ENCODE results near the gene SLC5A10. TPM values are rescaled to one million over a fixed set of nuclear protein-coding genes. Genes with fewer than 3 reads are reported as not detected.

SLC5A10 gene
- total and polyA plus RNA-seq, 2 experiments from 2014 or later = 0.10 TPM; not detected in 1

GRCh38 chr17:18948476-18949006 is 3.4 kb upstream of the SLC5A10 start:
- Mint-ChIP-seq H3K9me3 (peaks cover 2% of the 10 kb centered on the region; the same call in 1 of the 3 replicates), H3K4me3 (no peak overlapping the region), H3K27ac (no peak overlapping the region), H3K27me3 (ENCODE audit: insufficient read depth, low read depth, poor library complexity) (no peaks in the 10 kb centered on the region), H3K36me3 (ENCODE audit: low read depth) (no peaks in the 10 kb centered on the region), H3K4me1 (no peaks in the 10 kb centered on the region)
- H3K4me3 ChIP-seq = no peak overlapping the region
- H3K79me2 ChIP-seq (replicated peaks; ENCODE audit: insufficient read depth) = no peaks in the 10 kb centered on the region
- no peak overlapping the region for H3K27ac ChIP-seq (ENCODE audit: low read depth)
- DNase-seq (ENCODE audit: low spot score) = no peak
- H4K20me1 ChIP-seq (replicated peaks; ENCODE audit: insufficient read depth) = no peaks in the 10 kb centered on the region
- no peak overlapping the region for H3K4me2 ChIP-seq
- TF ChIP-seq EZH2 (IDR thresholded peaks at IDR 0.05; ENCODE audit: low read depth, unreplicated experiment) = no peak
- TF ChIP-seq, protein P1, sequence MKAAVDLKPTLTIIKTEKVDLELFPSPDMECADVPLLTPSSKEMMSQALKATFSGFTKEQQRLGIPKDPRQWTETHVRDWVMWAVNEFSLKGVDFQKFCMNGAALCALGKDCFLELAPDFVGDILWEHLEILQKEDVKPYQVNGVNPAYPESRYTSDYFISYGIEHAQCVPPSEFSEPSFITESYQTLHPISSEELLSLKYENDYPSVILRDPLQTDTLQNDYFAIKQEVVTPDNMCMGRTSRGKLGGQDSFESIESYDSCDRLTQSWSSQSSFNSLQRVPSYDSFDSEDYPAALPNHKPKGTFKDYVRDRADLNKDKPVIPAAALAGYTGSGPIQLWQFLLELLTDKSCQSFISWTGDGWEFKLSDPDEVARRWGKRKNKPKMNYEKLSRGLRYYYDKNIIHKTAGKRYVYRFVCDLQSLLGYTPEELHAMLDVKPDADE (IDR thresholded peaks at IDR 0.05) = no peak
- no peak for TF ChIP-seq ZNF114 (CRISPR knock-in tag; IDR thresholded peaks at IDR 0.05)
- TF ChIP-seq STAT1 (IDR thresholded peaks at IDR 0.05; ENCODE audit: unreplicated experiment) = no peak
- no peak for TF ChIP-seq CREB1 (CRISPR knock-in tag; IDR thresholded peaks at IDR 0.05; ENCODE audit: low read depth)
- no peak for TF ChIP-seq CTCF (conservative IDR thresholded peaks at IDR 0.05; ENCODE audit: low read depth in 2 of 2)
- no peak for TF ChIP-seq EZH2phosphoT487 (IDR thresholded peaks at IDR 0.05; ENCODE audit: unreplicated experiment)
- no peak for TF ChIP-seq ZNF331 (CRISPR knock-in tag; IDR thresholded peaks at IDR 0.05; ENCODE audit: low read depth)
- TF ChIP-seq, protein P2, sequence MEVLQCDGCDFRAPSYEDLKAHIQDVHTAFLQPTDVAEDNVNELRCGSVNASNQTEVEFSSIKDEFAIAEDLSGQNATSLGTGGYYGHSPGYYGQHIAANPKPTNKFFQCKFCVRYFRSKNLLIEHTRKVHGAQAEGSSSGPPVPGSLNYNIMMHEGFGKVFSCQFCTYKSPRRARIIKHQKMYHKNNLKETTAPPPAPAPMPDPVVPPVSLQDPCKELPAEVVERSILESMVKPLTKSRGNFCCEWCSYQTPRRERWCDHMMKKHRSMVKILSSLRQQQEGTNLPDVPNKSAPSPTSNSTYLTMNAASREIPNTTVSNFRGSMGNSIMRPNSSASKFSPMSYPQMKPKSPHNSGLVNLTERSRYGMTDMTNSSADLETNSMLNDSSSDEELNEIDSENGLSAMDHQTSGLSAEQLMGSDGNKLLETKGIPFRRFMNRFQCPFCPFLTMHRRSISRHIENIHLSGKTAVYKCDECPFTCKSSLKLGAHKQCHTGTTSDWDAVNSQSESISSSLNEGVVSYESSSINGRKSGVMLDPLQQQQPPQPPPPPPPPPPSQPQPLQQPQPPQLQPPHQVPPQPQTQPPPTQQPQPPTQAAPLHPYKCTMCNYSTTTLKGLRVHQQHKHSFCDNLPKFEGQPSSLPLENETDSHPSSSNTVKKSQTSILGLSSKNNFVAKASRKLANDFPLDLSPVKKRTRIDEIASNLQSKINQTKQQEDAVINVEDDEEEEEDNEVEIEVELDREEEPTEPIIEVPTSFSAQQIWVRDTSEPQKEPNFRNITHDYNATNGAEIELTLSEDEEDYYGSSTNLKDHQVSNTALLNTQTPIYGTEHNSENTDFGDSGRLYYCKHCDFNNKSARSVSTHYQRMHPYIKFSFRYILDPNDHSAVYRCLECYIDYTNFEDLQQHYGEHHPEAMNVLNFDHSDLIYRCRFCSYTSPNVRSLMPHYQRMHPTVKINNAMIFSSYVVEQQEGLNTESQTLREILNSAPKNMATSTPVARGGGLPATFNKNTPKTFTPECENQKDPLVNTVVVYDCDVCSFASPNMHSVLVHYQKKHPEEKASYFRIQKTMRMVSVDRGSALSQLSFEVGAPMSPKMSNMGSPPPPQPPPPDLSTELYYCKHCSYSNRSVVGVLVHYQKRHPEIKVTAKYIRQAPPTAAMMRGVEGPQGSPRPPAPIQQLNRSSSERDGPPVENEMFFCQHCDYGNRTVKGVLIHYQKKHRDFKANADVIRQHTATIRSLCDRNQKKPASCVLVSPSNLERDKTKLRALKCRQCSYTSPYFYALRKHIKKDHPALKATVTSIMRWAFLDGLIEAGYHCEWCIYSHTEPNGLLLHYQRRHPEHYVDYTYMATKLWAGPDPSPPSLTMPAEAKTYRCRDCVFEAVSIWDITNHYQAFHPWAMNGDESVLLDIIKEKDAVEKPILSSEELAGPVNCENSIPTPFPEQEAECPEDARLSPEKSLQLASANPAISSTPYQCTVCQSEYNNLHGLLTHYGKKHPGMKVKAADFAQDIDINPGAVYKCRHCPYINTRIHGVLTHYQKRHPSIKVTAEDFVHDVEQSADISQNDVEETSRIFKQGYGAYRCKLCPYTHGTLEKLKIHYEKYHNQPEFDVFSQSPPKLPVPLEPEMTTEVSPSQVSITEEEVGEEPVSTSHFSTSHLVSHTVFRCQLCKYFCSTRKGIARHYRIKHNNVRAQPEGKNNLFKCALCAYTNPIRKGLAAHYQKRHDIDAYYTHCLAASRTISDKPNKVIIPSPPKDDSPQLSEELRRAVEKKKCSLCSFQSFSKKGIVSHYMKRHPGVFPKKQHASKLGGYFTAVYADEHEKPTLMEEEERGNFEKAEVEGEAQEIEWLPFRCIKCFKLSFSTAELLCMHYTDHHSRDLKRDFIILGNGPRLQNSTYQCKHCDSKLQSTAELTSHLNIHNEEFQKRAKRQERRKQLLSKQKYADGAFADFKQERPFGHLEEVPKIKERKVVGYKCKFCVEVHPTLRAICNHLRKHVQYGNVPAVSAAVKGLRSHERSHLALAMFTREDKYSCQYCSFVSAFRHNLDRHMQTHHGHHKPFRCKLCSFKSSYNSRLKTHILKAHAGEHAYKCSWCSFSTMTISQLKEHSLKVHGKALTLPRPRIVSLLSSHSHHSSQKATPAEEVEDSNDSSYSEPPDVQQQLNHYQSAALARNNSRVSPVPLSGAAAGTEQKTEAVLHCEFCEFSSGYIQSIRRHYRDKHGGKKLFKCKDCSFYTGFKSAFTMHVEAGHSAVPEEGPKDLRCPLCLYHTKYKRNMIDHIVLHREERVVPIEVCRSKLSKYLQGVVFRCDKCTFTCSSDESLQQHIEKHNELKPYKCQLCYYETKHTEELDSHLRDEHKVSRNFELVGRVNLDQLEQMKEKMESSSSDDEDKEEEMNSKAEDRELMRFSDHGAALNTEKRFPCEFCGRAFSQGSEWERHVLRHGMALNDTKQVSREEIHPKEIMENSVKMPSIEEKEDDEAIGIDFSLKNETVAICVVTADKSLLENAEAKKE (CRISPR knock-in tag; IDR thresholded peaks at IDR 0.05) = no peak
- TF ChIP-seq JUNB (IDR thresholded peaks at IDR 0.05; ENCODE audit: unreplicated experiment) = no peak
- TF ChIP-seq NANOG (IDR thresholded peaks at IDR 0.05; ENCODE audit: borderline replicate concordance) = no peak
- TF ChIP-seq, protein P3, sequence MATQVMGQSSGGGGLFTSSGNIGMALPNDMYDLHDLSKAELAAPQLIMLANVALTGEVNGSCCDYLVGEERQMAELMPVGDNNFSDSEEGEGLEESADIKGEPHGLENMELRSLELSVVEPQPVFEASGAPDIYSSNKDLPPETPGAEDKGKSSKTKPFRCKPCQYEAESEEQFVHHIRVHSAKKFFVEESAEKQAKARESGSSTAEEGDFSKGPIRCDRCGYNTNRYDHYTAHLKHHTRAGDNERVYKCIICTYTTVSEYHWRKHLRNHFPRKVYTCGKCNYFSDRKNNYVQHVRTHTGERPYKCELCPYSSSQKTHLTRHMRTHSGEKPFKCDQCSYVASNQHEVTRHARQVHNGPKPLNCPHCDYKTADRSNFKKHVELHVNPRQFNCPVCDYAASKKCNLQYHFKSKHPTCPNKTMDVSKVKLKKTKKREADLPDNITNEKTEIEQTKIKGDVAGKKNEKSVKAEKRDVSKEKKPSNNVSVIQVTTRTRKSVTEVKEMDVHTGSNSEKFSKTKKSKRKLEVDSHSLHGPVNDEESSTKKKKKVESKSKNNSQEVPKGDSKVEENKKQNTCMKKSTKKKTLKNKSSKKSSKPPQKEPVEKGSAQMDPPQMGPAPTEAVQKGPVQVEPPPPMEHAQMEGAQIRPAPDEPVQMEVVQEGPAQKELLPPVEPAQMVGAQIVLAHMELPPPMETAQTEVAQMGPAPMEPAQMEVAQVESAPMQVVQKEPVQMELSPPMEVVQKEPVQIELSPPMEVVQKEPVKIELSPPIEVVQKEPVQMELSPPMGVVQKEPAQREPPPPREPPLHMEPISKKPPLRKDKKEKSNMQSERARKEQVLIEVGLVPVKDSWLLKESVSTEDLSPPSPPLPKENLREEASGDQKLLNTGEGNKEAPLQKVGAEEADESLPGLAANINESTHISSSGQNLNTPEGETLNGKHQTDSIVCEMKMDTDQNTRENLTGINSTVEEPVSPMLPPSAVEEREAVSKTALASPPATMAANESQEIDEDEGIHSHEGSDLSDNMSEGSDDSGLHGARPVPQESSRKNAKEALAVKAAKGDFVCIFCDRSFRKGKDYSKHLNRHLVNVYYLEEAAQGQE (IDR thresholded peaks at IDR 0.05; ENCODE audit: unreplicated experiment) = no peak
- no peak for TF ChIP-seq POLR2AphosphoS5 (IDR thresholded peaks at IDR 0.05; ENCODE audit: low read depth)
- H2AFZ ChIP-seq = no peak overlapping the region
- no peaks in the 10 kb centered on the region for H3K36me3 ChIP-seq (ENCODE audit: insufficient read depth)
- H3K4me1 ChIP-seq (ENCODE audit: insufficient read depth) = no peaks in the 10 kb centered on the region
- no peaks in the 10 kb centered on the region for H3K27me3 ChIP-seq (ENCODE audit: insufficient read depth)
- H3F3A ChIP-seq (replicated peaks; ENCODE audit: low read depth) = no peaks in the 10 kb centered on the region
- no peaks in the 10 kb centered on the region for H3K9me2 ChIP-seq (ENCODE audit: insufficient read depth)
- ATAC-seq = no peak

All from GM23338 (cell line).